Lower lobe of right lung (tissue), 2 donors: ENCODE measurements around the gene TRAPPC2. TPM values are rescaled to one million over a fixed set of nuclear protein-coding genes. Genes with fewer than 3 reads are reported as not detected.

Experiments
- ATAC-seq, 2 donors: fragments of 200-7000 bp; cut with Tn5 transposase; one replicate each; pipeline ENCODE4 v1.9.1; 2020 to 2022; ENCODE audit warnings: mild to moderate bottlenecking in 2 of 2, moderate library complexity in 2 of 2
- DNase-seq: peaks from one replicate; pipeline ENCODE4 v3.0.0-alpha.2; 2020
- H3K27ac ChIP-seq: fragments of 200-600 bp; one replicate; pipeline ENCODE4 v1.8.0; 2022
- H3K27me3 ChIP-seq: fragments of 200-600 bp; one replicate; pipeline ENCODE4 v1.8.0; 2022; ENCODE audit warnings: low read depth
- H3K36me3 ChIP-seq: fragments of 200-600 bp; one replicate; pipeline ENCODE4 v1.8.0; 2022; ENCODE audit warnings: mild to moderate bottlenecking
- H3K4me1 ChIP-seq: fragments of 200-600 bp; one replicate; pipeline ENCODE4 v1.8.0; 2022
- H3K4me3 ChIP-seq: fragments of 200-600 bp; one replicate; pipeline ENCODE4 v1.8.0; 2022; ENCODE audit warnings: mild to moderate bottlenecking
- H3K9me3 ChIP-seq: fragments of 200-600 bp; one replicate; pipeline ENCODE4 v1.8.0; 2022
- CTCF ChIP-seq: fragments of 200-600 bp; IDR thresholded peaks from one replicate; pipeline ENCODE4 v1.8.0; 2022; ENCODE audit warnings: antibody characterized with exemption, mild to moderate bottlenecking
- intact Hi-C: fragments of 100-400 bp; cut with DNase I; formaldehyde crosslinking; loops from one replicate; pipeline ENCODE4 v1.11.0; 2022
- total RNA-seq: library from RNA; stranded (reverse); fragmentation: NEBNext Ultra II Directional; extraction: Animal tissue kit (Norgen Biotek cat#: 25700); gene quantifications from one replicate; pipeline ENCODE4 v1.2.1, GENCODE V29; 2021
- donor health status: DM: no; HTN: yes; CAD: no; lungs with severe emphysema.

The TRAPPC2 gene
- total RNA-seq, 1 donor from 2014 or later: 15.8 TPM

- Histone ChIP-seq H3K9me3 (no peaks in the 10 kb centered on the region), H3K4me3 (no peak overlapping the region), H3K27ac (no peak overlapping the region), H3K36me3 (peaks cover 3% of the 10 kb centered on the region), H3K4me1 (peaks cover 11% of the 10 kb centered on the region), H3K27me3 (no peaks in the 10 kb centered on the region)
- no peak for ATAC-seq
- TF ChIP-seq CTCF: no peak
- DNase-seq: no peak
- intact Hi-C loops: no loop called here
Observed at GRCh38 chrX:13667919-13668318, 66.5 kb downstream of the TRAPPC2 start.

- intact Hi-C loops: no loop called here
- DNase-seq: no peak
- TF ChIP-seq CTCF: no peak
Observed at GRCh38 chrX:13666836-13667235, 67.6 kb downstream of the TRAPPC2 start.

GRCh38 chrX:13664020-13664419 lies 70.4 kb downstream of the TRAPPC2 start:
- ATAC-seq (no peak), DNase-seq (no peak)
- TF ChIP-seq CTCF: no peak
- peaks cover 13% of the 10 kb centered on the region for H3K4me1 ChIP-seq
- H3K27me3 ChIP-seq: no peaks in the 10 kb centered on the region
- no peak overlapping the region for H3K4me3 ChIP-seq
- H3K27ac ChIP-seq: no peak overlapping the region
- no peaks in the 10 kb centered on the region for H3K9me3 ChIP-seq
- intact Hi-C loops: no loop called here
- H3K36me3 ChIP-seq: peaks cover 12% of the 10 kb centered on the region

More at GRCh38 chrX:13666836-13667235, 67.6 kb downstream of the TRAPPC2 start:
- no peak for ATAC-seq
- H3K27ac ChIP-seq: no peak overlapping the region
- no peaks in the 10 kb centered on the region for H3K9me3 ChIP-seq
- no peak overlapping the region for H3K4me3 ChIP-seq
- no peaks in the 10 kb centered on the region for H3K27me3 ChIP-seq
- peaks cover 11% of the 10 kb centered on the region for H3K4me1 ChIP-seq
- H3K36me3 ChIP-seq: peaks cover 7% of the 10 kb centered on the region

GRCh38 chrX:13662355-13662791 lies 72.0 kb downstream of the TRAPPC2 start:
- H3K27ac ChIP-seq: no peak overlapping the region

More at GRCh38 chrX:13662355-13662791, 72.0 kb downstream of the TRAPPC2 start:
- H3K4me1 ChIP-seq: peaks cover 10% of the 10 kb centered on the region
- peaks cover 12% of the 10 kb centered on the region for H3K36me3 ChIP-seq
- no peaks in the 10 kb centered on the region for H3K9me3 ChIP-seq
- H3K27me3 ChIP-seq: no peaks in the 10 kb centered on the region
- DNase-seq (no peak), ATAC-seq (no peak)
- intact Hi-C loops: no loop called here
- no peak overlapping the region for H3K4me3 ChIP-seq
- TF ChIP-seq CTCF: no peak

Other genes starting within 250 kb of the TRAPPC2 start
- gene EGFL6, start 165.0 kb downstream of the TRAPPC2 start, total RNA-seq: 9.3 TPM
- 8.4 TPM for gene TCEANC, start 81.5 kb downstream of the TRAPPC2 start, total RNA-seq
- gene RAB9A, start 45.5 kb downstream of the TRAPPC2 start, total RNA-seq: 32.8 TPM
- 38.3 TPM for gene OFD1, start 128 bp upstream of the TRAPPC2 start, total RNA-seq
- 21.6 TPM for gene GPM6B, start 82.5 kb upstream of the TRAPPC2 start, total RNA-seq